Neural cell (in vitro differentiated cells): Measurements from ENCODE around the gene DENND1A.

ENCODE experiments used
- EP300 ChIP-seq: fragments of 450-650 bp; conservative IDR thresholded peaks from 2 replicates; pipeline ENCODE4 v1.6.1; 2014; ENCODE audit warnings: antibody characterized with exemption, mild to moderate bottlenecking, moderate library complexity; ENCODE audit not compliant: poor library complexity, severe bottlenecking
- POLR2AphosphoS5 ChIP-seq: IDR thresholded peaks from 2 replicates; pipeline ENCODE4 v1.6.1; 2012
- TAF1 ChIP-seq: IDR thresholded peaks from 2 replicates; pipeline ENCODE4 v1.6.1; 2012; ENCODE audit warnings: low read depth
- TF ChIP-seq, protein P1 (sequence below): fragments of 450-650 bp; IDR thresholded peaks from 2 replicates; pipeline ENCODE4 v1.5.1; 2014; ENCODE audit warnings: antibody characterized with exemption, mild to moderate bottlenecking, moderate library complexity; ENCODE audit not compliant: poor library complexity, severe bottlenecking

DNA sequence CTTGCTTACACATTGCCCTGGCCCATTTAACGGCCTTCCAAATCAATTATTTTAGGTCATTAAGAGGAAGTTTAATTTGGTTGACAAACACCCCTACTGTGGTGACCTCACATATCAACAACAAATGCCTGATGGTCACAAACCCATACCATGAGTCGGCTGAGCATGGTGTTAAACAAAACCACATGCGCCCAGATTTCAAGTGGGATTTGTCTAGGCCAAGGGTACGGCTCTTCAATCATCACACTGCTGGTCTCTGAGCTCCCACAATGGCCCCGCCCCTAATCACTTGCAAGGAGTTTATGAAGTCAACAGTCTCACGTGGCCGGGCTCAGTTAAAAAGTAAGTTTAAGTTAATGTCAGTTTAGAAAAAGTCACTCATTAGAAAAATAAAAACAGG lies 330.1 kb downstream of the DENND1A start:
- TF ChIP-seq, protein P1, sequence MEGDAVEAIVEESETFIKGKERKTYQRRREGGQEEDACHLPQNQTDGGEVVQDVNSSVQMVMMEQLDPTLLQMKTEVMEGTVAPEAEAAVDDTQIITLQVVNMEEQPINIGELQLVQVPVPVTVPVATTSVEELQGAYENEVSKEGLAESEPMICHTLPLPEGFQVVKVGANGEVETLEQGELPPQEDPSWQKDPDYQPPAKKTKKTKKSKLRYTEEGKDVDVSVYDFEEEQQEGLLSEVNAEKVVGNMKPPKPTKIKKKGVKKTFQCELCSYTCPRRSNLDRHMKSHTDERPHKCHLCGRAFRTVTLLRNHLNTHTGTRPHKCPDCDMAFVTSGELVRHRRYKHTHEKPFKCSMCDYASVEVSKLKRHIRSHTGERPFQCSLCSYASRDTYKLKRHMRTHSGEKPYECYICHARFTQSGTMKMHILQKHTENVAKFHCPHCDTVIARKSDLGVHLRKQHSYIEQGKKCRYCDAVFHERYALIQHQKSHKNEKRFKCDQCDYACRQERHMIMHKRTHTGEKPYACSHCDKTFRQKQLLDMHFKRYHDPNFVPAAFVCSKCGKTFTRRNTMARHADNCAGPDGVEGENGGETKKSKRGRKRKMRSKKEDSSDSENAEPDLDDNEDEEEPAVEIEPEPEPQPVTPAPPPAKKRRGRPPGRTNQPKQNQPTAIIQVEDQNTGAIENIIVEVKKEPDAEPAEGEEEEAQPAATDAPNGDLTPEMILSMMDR, result no peak
- TF ChIP-seq EP300 (no peak), POLR2AphosphoS5 (no peak), TAF1 (no peak)
